ENCODE results near the gene LRRC47. TPM values are rescaled to one million over a fixed set of nuclear protein-coding genes. Genes with fewer than 3 reads are reported as not detected.

The LRRC47 gene
- total RNA-seq, 1 experiment from 2014 or later = 65.1 TPM

DNA sequence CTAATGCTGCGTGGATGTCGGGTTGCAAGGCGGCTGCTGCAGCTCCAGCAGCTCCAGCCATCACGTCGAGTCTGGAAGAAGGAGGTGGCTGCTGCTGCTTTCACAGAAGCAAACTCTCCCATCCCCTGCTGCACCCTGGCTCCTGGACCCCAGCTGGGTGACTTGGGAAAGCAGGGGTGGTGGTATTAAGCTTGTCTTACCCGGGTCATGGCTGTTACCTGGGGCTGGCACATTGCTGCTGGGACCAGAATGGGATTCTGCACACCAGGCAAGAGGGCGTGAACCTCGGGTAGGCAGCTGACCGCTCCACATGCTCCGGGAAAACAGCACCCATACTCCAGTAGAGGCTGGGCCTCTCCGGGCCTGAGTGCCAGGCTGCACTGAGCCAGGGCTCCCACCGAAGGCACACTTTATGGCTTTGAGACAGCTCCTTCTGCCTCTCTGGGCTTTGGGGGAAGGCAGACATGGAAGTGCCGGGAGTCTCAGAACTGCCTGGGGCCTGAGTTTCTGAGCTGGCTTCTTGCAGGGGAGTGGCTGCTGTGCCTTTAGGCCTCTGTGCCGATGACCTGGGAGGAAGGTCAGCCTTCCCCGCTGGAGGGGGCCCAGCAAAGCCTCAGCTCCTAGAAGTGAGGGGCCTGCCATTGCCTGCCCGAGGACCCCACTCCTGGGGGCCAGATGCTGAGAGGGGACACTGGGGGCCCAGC, 22.6 kb downstream of the LRRC47 start:
- H3K23me2 ChIP-seq (ENCODE audit: insufficient read length, low read depth, low read length, poor library complexity, severe bottlenecking) = peaks cover 11% of the 10 kb centered on the region
- no peak overlapping the region for H3K18ac ChIP-seq (ENCODE audit: insufficient read length, low read depth, low read length)
- peaks cover 15% of the 10 kb centered on the region for H3K27me3 Mint-ChIP-seq (ENCODE audit: low read depth)
- no peak for DNase-seq
- H3K27me3 ChIP-seq (ENCODE audit: insufficient read depth, low read length) = no peaks in the 10 kb centered on the region
- no peak overlapping the region for H4K5ac ChIP-seq (ENCODE audit: insufficient read length, low read depth, low read length)
- H2AFZ ChIP-seq (ENCODE audit: low read length) = no peak overlapping the region
- peak overlapping the region in 1 of 2 experiments; percentile 73; a peak in 1 of 5 replicates for H3K4me3 Mint-ChIP-seq
- H3K4me2 ChIP-seq (ENCODE audit: insufficient read depth, insufficient read length, low read length) = no peak overlapping the region
- no peak overlapping the region for H4K8ac ChIP-seq (replicated peaks; ENCODE audit: insufficient read length, low read depth, low read length)
- H3K27ac ChIP-seq (ENCODE audit: insufficient read length, low read depth, low read length) = no peak overlapping the region
- H3K27ac Mint-ChIP-seq = peak overlapping the region in 1 of 3 experiments; percentile 22; a peak in 1 of 7 replicates
- H3K4me1 Mint-ChIP-seq = peaks cover 13 to 31% of the 10 kb centered on the region in 2 experiments
- no peaks in the 10 kb centered on the region for H3K9me3 ChIP-seq (ENCODE audit: control insufficient read depth, low read depth, low read length)
- no peak overlapping the region for H2BK20ac ChIP-seq (ENCODE audit: low read depth, low read length, poor library complexity, severe bottlenecking)
- no peaks in the 10 kb centered on the region for H3K79me1 ChIP-seq (ENCODE audit: insufficient read depth, low read depth, low read length, poor library complexity, severe bottlenecking)
- H3K56ac ChIP-seq (ENCODE audit: insufficient read length, low read depth, low read length) = no peak overlapping the region
- no peak overlapping the region for H3K4ac ChIP-seq (ENCODE audit: low read depth, low read length)
- H3K14ac ChIP-seq (ENCODE audit: insufficient read depth, low read length) = no peak overlapping the region
- no peak overlapping the region for H3T11ph ChIP-seq (ENCODE audit: low read length)
- H3K9me3 Mint-ChIP-seq = 0 out of 5 replicates have a peak, but pooled peaks cover 0 to 1% of the 10 kb centered on the region in 2 experiments
- H3K4me1 ChIP-seq (ENCODE audit: insufficient read depth, low read length) = no peaks in the 10 kb centered on the region; the same call in 1 of the 2 replicates
- no peak overlapping the region for H2BK15ac ChIP-seq (ENCODE audit: low read depth, low read length)
- H2BK5ac ChIP-seq (ENCODE audit: insufficient read length, low read length) = no peak overlapping the region
- H2BK12ac ChIP-seq (ENCODE audit: insufficient read length, low read depth, low read length) = no peak overlapping the region
- no peak overlapping the region for H3K23ac ChIP-seq (ENCODE audit: insufficient read length, low read depth, low read length)
- H4K20me1 ChIP-seq (ENCODE audit: control insufficient read depth, insufficient read depth, insufficient read length) = no peaks in the 10 kb centered on the region
- no peak overlapping the region for H2BK120ac ChIP-seq (ENCODE audit: low read depth, low read length, poor library complexity, severe bottlenecking)
- H2AK5ac ChIP-seq (ENCODE audit: insufficient read length, low read length) = no peak overlapping the region
- TF ChIP-seq, protein P1, sequence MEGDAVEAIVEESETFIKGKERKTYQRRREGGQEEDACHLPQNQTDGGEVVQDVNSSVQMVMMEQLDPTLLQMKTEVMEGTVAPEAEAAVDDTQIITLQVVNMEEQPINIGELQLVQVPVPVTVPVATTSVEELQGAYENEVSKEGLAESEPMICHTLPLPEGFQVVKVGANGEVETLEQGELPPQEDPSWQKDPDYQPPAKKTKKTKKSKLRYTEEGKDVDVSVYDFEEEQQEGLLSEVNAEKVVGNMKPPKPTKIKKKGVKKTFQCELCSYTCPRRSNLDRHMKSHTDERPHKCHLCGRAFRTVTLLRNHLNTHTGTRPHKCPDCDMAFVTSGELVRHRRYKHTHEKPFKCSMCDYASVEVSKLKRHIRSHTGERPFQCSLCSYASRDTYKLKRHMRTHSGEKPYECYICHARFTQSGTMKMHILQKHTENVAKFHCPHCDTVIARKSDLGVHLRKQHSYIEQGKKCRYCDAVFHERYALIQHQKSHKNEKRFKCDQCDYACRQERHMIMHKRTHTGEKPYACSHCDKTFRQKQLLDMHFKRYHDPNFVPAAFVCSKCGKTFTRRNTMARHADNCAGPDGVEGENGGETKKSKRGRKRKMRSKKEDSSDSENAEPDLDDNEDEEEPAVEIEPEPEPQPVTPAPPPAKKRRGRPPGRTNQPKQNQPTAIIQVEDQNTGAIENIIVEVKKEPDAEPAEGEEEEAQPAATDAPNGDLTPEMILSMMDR (conservative IDR thresholded peaks at IDR 0.05) = no peak
- WGBS (ENCODE audit: extremely low coverage, insufficient read length, low lambda C conversion rate) = no CpG with 5 or more reads among the region's 16 CpGs
- H4K91ac ChIP-seq (ENCODE audit: insufficient read length, low read depth, low read length) = no peak overlapping the region
- H3K79me2 ChIP-seq (ENCODE audit: insufficient read depth, low read length) = no peaks in the 10 kb centered on the region
- H3K9ac ChIP-seq (ENCODE audit: extremely low read depth, insufficient read length, low read length) = no peak overlapping the region
- H3K36me3 Mint-ChIP-seq (ENCODE audit: insufficient read depth in 1 of 3, low read depth in 3 of 3) = peaks cover 0 to 4% (median 0%) of the 10 kb centered on the region in 3 experiments; a peak in 2 of 7 replicates
